HepG2 (cell line): ENCODE data around the gene EPN2. TPM values are rescaled to one million over a fixed set of nuclear protein-coding genes. Genes with fewer than 3 reads are reported as not detected.
A peak's percentile ranks its signal among the peaks of the same experiment; 100 is the strongest.

ENCODE experiments used
- ATAC-seq: fragments of 200-7000 bp; cut with Tn5 transposase; 3 replicates; pipeline ENCODE4 v1.9.1; 2020; ENCODE audit warnings: mild to moderate bottlenecking, moderate library complexity
- BruUV-seq: library from RNA; stranded (reverse); fragments of 400-500 nt; replicated peaks from 2 replicates; lab custom pipeline; 2021; lab: Mats Ljungman, UMichigan
- CTCF ChIA-PET: fragments of 300-600 bp; formaldehyde crosslinking; extraction: SDS; loops from one replicate; lab custom pipeline; 2021; ENCODE audit warnings: low total read pairs, inconsistent platforms, low intra/inter-chr PET ratio; lab: Yijun Ruan, JAX
- POLR2A ChIA-PET: fragments of 350-600 bp; sonication (Branson Sonifier 250); formaldehyde crosslinking; loops from one replicate; lab custom pipeline; 2020; ENCODE audit warnings: antibody characterized with exemption, inconsistent platforms; lab: Yijun Ruan, JAX
- DNase-seq: peaks from one replicate; pipeline ENCODE4 v3.0.0-alpha.2; 2015; ENCODE audit warnings: low spot score
- FAIRE-seq: peaks from 3 replicates; lab custom pipeline; 2011; peaks lifted over from hg19 to GRCh38; lab: Jason Lieb, UNC
- H2AFZ ChIP-seq: one replicate; pipeline ENCODE4 v1.6.1; 2011; ENCODE audit warnings: low read length, inconsistent platforms
- H3K27ac ChIP-seq: fragments of 300-600 bp; 3 replicates; pipeline ENCODE4 v1.8.0; 2011; ENCODE audit warnings: mixed run types, mild to moderate bottlenecking, mixed read lengths, low read length, inconsistent platforms; ENCODE audit not compliant: insufficient read depth; ENCODE audit errors: extremely low read length
- H3K27me3 ChIP-seq, 2 experiments: fragments of 200-600 bp in 1 of 2; 2 replicates in 1 of 2; 3 replicates in 1 of 2; pipeline versions ENCODE4 v1.6.0 to v1.8.0; 2011; ENCODE audit warnings: low read length in 2 of 2, mild to moderate bottlenecking in 2 of 2, moderate library complexity in 2 of 2, inconsistent platforms in 1 of 2; ENCODE audit not compliant: insufficient read depth in 2 of 2, control insufficient read depth in 1 of 2
- H3K36me3 ChIP-seq, 2 experiments: fragments of 200-600 bp in 1 of 2; replicated peaks in 1 of 2; 2 replicates in 1 of 2; 3 replicates in 1 of 2; pipeline versions ENCODE4 v1.5.1 to v1.8.0; 2011; ENCODE audit warnings: low read length in 2 of 2, inconsistent platforms in 1 of 2; ENCODE audit not compliant: insufficient read depth in 2 of 2, control insufficient read depth in 1 of 2
- H3K4me1 ChIP-seq: 2 replicates; pipeline ENCODE4 v1.5.1; 2012; ENCODE audit warnings: low read length, inconsistent platforms; ENCODE audit not compliant: insufficient read depth
- H3K4me2 ChIP-seq: 2 replicates; pipeline ENCODE4 v1.6.0; 2011; ENCODE audit warnings: low read depth, low read length, inconsistent platforms
- H3K4me3 ChIP-seq, 3 experiments: fragments of 200-600 bp in 1 of 3; sonication (generic), shearing (Covaris generic) in 1 of 3; replicated peaks in 1 of 3; 2 replicates each; pipeline ENCODE4 v1.5.1; 2011 to 2016; ENCODE audit warnings: low read length in 3 of 3, inconsistent platforms in 2 of 3, low read depth in 2 of 3, mild to moderate bottlenecking in 2 of 3, control low read depth in 1 of 3, mixed read lengths in 1 of 3; ENCODE audit not compliant: insufficient read depth in 1 of 3
- H3K79me2 ChIP-seq: one replicate; pipeline ENCODE4 v1.6.1; 2011; ENCODE audit warnings: low read length, inconsistent platforms; ENCODE audit not compliant: insufficient read depth
- H3K9ac ChIP-seq: 2 replicates; pipeline ENCODE4 v1.6.0; 2011; ENCODE audit warnings: mild to moderate bottlenecking, low read depth, low read length, inconsistent platforms; ENCODE audit not compliant: insufficient read depth
- H3K9me3 ChIP-seq: 2 replicates; pipeline ENCODE4 v1.5.1; 2012; ENCODE audit warnings: mild to moderate bottlenecking, low read length
- H4K20me1 ChIP-seq: 2 replicates; pipeline ENCODE4 v1.6.0; 2011; ENCODE audit warnings: inconsistent platforms, mild to moderate bottlenecking, low read length, moderate library complexity; ENCODE audit not compliant: insufficient read depth
- ATRX ChIP-seq: sonication (generic); formaldehyde crosslinking; IDR thresholded peaks from 2 replicates; pipeline ENCODE4 v1.4.0; 2020; ENCODE audit warnings: missing genetic modification reagents, borderline replicate concordance
- BRCA1 ChIP-seq: sonication (generic); formaldehyde crosslinking; IDR thresholded peaks from 2 replicates; pipeline ENCODE4 v1.4.0; 2020; ENCODE audit warnings: missing genetic modification reagents
- GATAD1 ChIP-seq: IDR thresholded peaks from 2 replicates; pipeline ENCODE4 v1.6.1; 2016; ENCODE audit warnings: missing genetic modification reagents, missing compliant biosample characterization
- ISL2 ChIP-seq: sonication (generic); formaldehyde crosslinking; IDR thresholded peaks from 2 replicates; pipeline ENCODE4 v1.5.0; 2020; ENCODE audit warnings: missing genetic modification reagents
- JARID2 ChIP-seq: sonication (generic); formaldehyde crosslinking; IDR thresholded peaks from 2 replicates; pipeline ENCODE4 v1.8.1; 2023; ENCODE audit warnings: missing genetic modification reagents, inconsistent platforms; ENCODE audit not compliant: insufficient replicate concordance
- MED13 ChIP-seq: sonication (generic); formaldehyde crosslinking; IDR thresholded peaks from 2 replicates; pipeline ENCODE4 v1.5.0; 2020; ENCODE audit warnings: missing genetic modification reagents
- MTA3 ChIP-seq: sonication (generic); formaldehyde crosslinking; IDR thresholded peaks from 2 replicates; pipeline ENCODE4 v1.4.0; 2020; ENCODE audit warnings: missing genetic modification reagents
- NR2F6 ChIP-seq, 2 experiments: IDR thresholded peaks; 2 replicates each; pipeline ENCODE4 v1.6.1; 2016; ENCODE audit warnings: antibody characterized with exemption in 1 of 2, mild to moderate bottlenecking in 1 of 2
- POLR2AphosphoS2 ChIP-seq: IDR thresholded peaks from 2 replicates; pipeline ENCODE4 v1.6.1; 2011; ENCODE audit warnings: low read depth, low read length, improper control_type of control experiment
- SKI ChIP-seq: fragments of 450-650 bp; IDR thresholded peaks from one replicate; pipeline ENCODE4 v1.6.1; 2018; ENCODE audit warnings: mild to moderate bottlenecking; ENCODE audit not compliant: partially characterized antibody
- SPEN ChIP-seq: sonication (generic); formaldehyde crosslinking; IDR thresholded peaks from 2 replicates; pipeline ENCODE4 v1.5.1; 2020; ENCODE audit warnings: low read depth, mild to moderate bottlenecking, missing genetic modification reagents
- ZNF331 ChIP-seq: sonication (generic); formaldehyde crosslinking; IDR thresholded peaks from 2 replicates; pipeline ENCODE4 v1.4.0; 2020; ENCODE audit warnings: missing genetic modification reagents
- ZNF598 ChIP-seq: sonication (generic); formaldehyde crosslinking; IDR thresholded peaks from 2 replicates; pipeline ENCODE4 v1.5.1; 2020; ENCODE audit warnings: mild to moderate bottlenecking, missing genetic modification reagents, borderline replicate concordance
- ZNF781 ChIP-seq: sonication (generic); formaldehyde crosslinking; IDR thresholded peaks from 2 replicates; pipeline ENCODE4 v1.5.1; 2020; ENCODE audit warnings: borderline replicate concordance, mild to moderate bottlenecking, missing genetic modification reagents; ENCODE audit errors: not compliant biosample characterization
- WGBS: methylation state at CpG from one replicate; pipeline ENCODE4 v1.1.6; 2017; ENCODE audit warnings: low lambda C conversion rate; 5-methylcytosine and 5-hydroxymethylcytosine counted together
- in situ Hi-C: cut with HindIII; loops from 2 replicates; pipeline ENCODE4 v1.10.0; 2017; ENCODE audit warnings: low pct_unique_long_range_greater_than_20kb; ENCODE audit not compliant: extremely low pct_ligation_motif_present
- intact Hi-C: fragments of 100-400 bp; cut with micrococcal nuclease; formaldehyde crosslinking; loops from one replicate; pipeline ENCODE4 v1.10.0; 2022; ENCODE audit not compliant: unreplicated experiment
- polyA plus RNA-seq, 8 experiments: library from polyadenylated mRNA; depleted of rRNA in 3 of 8; stranded (reverse) in 7 of 8; unstranded in 1 of 8; fragments of >200 nt; fragmentation: Illumina TruSeq in 4 of 8; extraction: Trizol in 4 of 8; gene quantifications; 2 replicates each; pipeline versions ENCODE4 v1.2.1 to v1.2.3, GENCODE V29; 2011 to 2016; ENCODE audit warnings: low read depth in 4 of 8, missing spikeins in 1 of 8, mixed read lengths in 1 of 8; ENCODE audit not compliant: insufficient read depth in 1 of 8
- total RNA-seq, 5 experiments: library from RNA; depleted of rRNA; stranded (reverse); fragments of >200 nt; fragmentation: Illumina TruSeq; extraction: Trizol; gene quantifications; 2 replicates each; pipeline ENCODE4 v1.2.3, GENCODE V29; 2016; ENCODE audit warnings: low read depth in 1 of 5
- TF ChIP-seq, protein P1 (sequence below): sonication (generic); formaldehyde crosslinking; IDR thresholded peaks from 2 replicates; pipeline ENCODE4 v1.4.0; 2020; ENCODE audit warnings: missing genetic modification reagents
- TF ChIP-seq, protein P2 (sequence below): sonication (generic); formaldehyde crosslinking; conservative IDR thresholded peaks from 2 replicates; pipeline ENCODE4 v1.4.0; 2020; ENCODE audit warnings: missing genetic modification reagents

Gene EPN2
- total and polyA plus RNA-seq, 2 of the 13 experiments (the other 11 are each of a cell fraction or from before 2014, with no cell fraction given) = 7.8 to 19.2 TPM

DNA sequence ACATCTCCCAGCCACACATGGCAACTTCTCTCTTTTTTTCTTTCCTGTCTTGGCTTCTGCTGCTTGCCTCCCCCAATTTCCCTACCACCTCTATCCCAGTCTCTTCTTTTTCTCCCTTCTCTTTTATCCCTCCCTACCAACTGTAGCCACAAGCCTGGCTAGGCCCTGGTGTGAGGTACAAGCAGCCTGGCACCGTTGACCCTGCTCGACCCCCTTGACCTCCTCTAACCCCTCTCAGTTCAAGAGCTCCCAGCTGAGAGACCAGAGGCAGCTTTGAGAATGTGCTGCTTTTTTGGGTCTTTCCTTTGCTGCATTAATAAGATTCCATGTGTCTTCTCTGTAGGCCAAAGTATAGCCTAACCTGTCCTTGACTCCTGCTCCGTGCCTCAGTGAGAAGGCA lies 93.1 kb downstream of the EPN2 start:
- POLR2A ChIA-PET = no interaction called here
- WGBS = 69% methylated on average over 3 of the region's 3 CpGs
- H2AFZ ChIP-seq = no peak overlapping the region

DNA sequence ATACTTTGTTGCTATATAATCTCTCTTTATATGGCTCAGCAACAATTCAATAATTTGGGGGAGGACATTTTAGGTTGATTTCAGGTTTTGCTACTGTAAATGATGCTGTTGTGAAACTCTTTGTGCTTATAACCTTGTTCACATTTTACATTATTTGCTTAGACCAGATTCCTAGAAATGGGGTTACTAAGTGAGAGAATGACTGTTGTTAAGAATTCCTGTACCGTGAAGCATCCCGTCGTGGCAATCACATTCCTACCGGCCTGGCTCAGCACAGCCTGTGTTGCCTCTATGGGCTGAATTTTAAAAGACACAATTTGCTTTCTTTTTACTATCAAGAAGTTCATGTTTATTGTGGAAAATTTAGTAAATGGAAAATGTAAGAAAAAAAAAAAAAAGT lies 94.0 kb downstream of the EPN2 start:
- H3K27me3 ChIP-seq = no peaks in the 10 kb centered on the region
- no peak overlapping the region for H2AFZ ChIP-seq
- POLR2A ChIA-PET = no interaction called here
- H3K4me1 ChIP-seq = peaks cover 13% of the 10 kb centered on the region; the same call in 1 of the 2 replicates
- H3K79me2 ChIP-seq = no peaks in the 10 kb centered on the region
- no peak overlapping the region for H3K4me2 ChIP-seq
- BruUV-seq = no TSS peak
- in situ Hi-C loops (no loop called here), intact Hi-C loops (no loop called here)
- H3K27ac ChIP-seq = no peak overlapping the region
- ATAC-seq = no peak
- H4K20me1 ChIP-seq = no peaks in the 10 kb centered on the region
- no peaks in the 10 kb centered on the region for H3K9me3 ChIP-seq
- 88% methylated on average over 4 of the region's 4 CpGs for WGBS
- no peak for FAIRE-seq
- H3K9ac ChIP-seq = no peak overlapping the region
- H3K36me3 ChIP-seq = no peaks in the 10 kb centered on the region; a peak in 2 of 5 replicates
- CTCF ChIA-PET = no interaction called here
- H3K4me3 ChIP-seq = no peak overlapping the region
- no peak for DNase-seq
- no peak for TF ChIP-seq JARID2 (CRISPR knock-in tag)
- no peak for TF ChIP-seq ZNF331 (CRISPR knock-in tag)
- no peak for TF ChIP-seq SPEN (CRISPR knock-in tag)
- no peak for TF ChIP-seq GATAD1 (CRISPR knock-in tag)
- no peak for TF ChIP-seq ZNF781
- TF ChIP-seq POLR2AphosphoS2 = no peak
- TF ChIP-seq SKI = no peak
- TF ChIP-seq, protein P1, sequence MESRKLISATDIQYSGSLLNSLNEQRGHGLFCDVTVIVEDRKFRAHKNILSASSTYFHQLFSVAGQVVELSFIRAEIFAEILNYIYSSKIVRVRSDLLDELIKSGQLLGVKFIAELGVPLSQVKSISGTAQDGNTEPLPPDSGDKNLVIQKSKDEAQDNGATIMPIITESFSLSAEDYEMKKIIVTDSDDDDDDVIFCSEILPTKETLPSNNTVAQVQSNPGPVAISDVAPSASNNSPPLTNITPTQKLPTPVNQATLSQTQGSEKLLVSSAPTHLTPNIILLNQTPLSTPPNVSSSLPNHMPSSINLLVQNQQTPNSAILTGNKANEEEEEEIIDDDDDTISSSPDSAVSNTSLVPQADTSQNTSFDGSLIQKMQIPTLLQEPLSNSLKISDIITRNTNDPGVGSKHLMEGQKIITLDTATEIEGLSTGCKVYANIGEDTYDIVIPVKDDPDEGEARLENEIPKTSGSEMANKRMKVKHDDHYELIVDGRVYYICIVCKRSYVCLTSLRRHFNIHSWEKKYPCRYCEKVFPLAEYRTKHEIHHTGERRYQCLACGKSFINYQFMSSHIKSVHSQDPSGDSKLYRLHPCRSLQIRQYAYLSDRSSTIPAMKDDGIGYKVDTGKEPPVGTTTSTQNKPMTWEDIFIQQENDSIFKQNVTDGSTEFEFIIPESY (CRISPR knock-in tag) = 0 out of 2 replicates have a peak, but pooled peaks have one; percentile 47
- no peak for TF ChIP-seq ATRX
- no peak for TF ChIP-seq ZNF598 (CRISPR knock-in tag)
- no peak for TF ChIP-seq MTA3
- no peak for TF ChIP-seq MED13 (CRISPR knock-in tag)
- no peak for TF ChIP-seq ISL2 (CRISPR knock-in tag)
- TF ChIP-seq, protein P2, sequence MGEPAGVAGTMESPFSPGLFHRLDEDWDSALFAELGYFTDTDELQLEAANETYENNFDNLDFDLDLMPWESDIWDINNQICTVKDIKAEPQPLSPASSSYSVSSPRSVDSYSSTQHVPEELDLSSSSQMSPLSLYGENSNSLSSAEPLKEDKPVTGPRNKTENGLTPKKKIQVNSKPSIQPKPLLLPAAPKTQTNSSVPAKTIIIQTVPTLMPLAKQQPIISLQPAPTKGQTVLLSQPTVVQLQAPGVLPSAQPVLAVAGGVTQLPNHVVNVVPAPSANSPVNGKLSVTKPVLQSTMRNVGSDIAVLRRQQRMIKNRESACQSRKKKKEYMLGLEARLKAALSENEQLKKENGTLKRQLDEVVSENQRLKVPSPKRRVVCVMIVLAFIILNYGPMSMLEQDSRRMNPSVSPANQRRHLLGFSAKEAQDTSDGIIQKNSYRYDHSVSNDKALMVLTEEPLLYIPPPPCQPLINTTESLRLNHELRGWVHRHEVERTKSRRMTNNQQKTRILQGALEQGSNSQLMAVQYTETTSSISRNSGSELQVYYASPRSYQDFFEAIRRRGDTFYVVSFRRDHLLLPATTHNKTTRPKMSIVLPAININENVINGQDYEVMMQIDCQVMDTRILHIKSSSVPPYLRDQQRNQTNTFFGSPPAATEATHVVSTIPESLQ (CRISPR knock-in tag) = no peak

More for the DNA sequence above, 93.1 kb downstream of the EPN2 start:
- FAIRE-seq (no peak), ATAC-seq (no peak), DNase-seq (no peak)
- Histone ChIP-seq H3K4me3 (no peak overlapping the region), H3K4me2 (no peak overlapping the region), H3K27me3 (no peaks in the 10 kb centered on the region), H3K9me3 (peaks cover 8% of the 10 kb centered on the region; the same call in 1 of the 2 replicates), H3K36me3 (no peaks in the 10 kb centered on the region; a peak in 2 of 5 replicates), H4K20me1 (no peaks in the 10 kb centered on the region), H3K79me2 (no peaks in the 10 kb centered on the region), H3K27ac (no peak overlapping the region), H3K4me1 (peaks cover 13% of the 10 kb centered on the region; the same call in 1 of the 2 replicates), H3K9ac (no peak overlapping the region)
- in situ Hi-C loops = no loop called here
- TF ChIP-seq BRCA1 (CRISPR knock-in tag) (no peak), NR2F6 (IDR thresholded peaks at IDR 0.05) (0 out of 2 replicates have a peak, but pooled peaks have one; percentile 9), NR2F6 (CRISPR knock-in tag; IDR thresholded peaks at IDR 0.05) (no peak)
- CTCF ChIA-PET = no interaction called here
- BruUV-seq = no TSS peak
- intact Hi-C loops = no loop called here
